Measurements from ENCODE around the gene WASF2.

The WASF2 gene

GRCh38 chr1:27527223-27527889, 37.4 kb upstream of the WASF2 start:
- Histone ChIP-seq H3K4me1 (ENCODE audit: control insufficient read depth in 1 of 2, insufficient read depth in 1 of 2, low read depth in 1 of 2, low read length in 1 of 2) (peaks cover 37 to 38% of the 10 kb centered on the region in 2 experiments), H3K36me3 (no peaks in the 10 kb centered on the region), H3K27ac (no peak overlapping the region), H3K27me3 (peaks cover 38% of the 10 kb centered on the region), H3K9me3 (no peaks in the 10 kb centered on the region), H3K4me3 (ENCODE audit: low read depth in 1 of 2, low read length in 1 of 2) (peak overlapping the region; percentile 45 to 54)
- TF ChIP-seq, protein P1, sequence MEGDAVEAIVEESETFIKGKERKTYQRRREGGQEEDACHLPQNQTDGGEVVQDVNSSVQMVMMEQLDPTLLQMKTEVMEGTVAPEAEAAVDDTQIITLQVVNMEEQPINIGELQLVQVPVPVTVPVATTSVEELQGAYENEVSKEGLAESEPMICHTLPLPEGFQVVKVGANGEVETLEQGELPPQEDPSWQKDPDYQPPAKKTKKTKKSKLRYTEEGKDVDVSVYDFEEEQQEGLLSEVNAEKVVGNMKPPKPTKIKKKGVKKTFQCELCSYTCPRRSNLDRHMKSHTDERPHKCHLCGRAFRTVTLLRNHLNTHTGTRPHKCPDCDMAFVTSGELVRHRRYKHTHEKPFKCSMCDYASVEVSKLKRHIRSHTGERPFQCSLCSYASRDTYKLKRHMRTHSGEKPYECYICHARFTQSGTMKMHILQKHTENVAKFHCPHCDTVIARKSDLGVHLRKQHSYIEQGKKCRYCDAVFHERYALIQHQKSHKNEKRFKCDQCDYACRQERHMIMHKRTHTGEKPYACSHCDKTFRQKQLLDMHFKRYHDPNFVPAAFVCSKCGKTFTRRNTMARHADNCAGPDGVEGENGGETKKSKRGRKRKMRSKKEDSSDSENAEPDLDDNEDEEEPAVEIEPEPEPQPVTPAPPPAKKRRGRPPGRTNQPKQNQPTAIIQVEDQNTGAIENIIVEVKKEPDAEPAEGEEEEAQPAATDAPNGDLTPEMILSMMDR (IDR thresholded peaks at IDR 0.05): no peak

- H3K4me1 ChIP-seq (ENCODE audit: control insufficient read depth in 1 of 2, insufficient read depth in 1 of 2, low read depth in 1 of 2, low read length in 1 of 2): peaks cover 37 to 38% of the 10 kb centered on the region in 2 experiments
- no peaks in the 10 kb centered on the region for H3K9me3 ChIP-seq
- H3K4me3 ChIP-seq (ENCODE audit: low read depth in 1 of 2, low read length in 1 of 2): no peak overlapping the region
- H3K27ac ChIP-seq: no peak overlapping the region
- TF ChIP-seq, protein P1 (IDR thresholded peaks at IDR 0.05): no peak
- H3K36me3 ChIP-seq: no peaks in the 10 kb centered on the region
- H3K27me3 ChIP-seq: peaks cover 45% of the 10 kb centered on the region
Measured at GRCh38 chr1:27526569-27527222, 36.7 kb upstream of the WASF2 start.

DNA sequence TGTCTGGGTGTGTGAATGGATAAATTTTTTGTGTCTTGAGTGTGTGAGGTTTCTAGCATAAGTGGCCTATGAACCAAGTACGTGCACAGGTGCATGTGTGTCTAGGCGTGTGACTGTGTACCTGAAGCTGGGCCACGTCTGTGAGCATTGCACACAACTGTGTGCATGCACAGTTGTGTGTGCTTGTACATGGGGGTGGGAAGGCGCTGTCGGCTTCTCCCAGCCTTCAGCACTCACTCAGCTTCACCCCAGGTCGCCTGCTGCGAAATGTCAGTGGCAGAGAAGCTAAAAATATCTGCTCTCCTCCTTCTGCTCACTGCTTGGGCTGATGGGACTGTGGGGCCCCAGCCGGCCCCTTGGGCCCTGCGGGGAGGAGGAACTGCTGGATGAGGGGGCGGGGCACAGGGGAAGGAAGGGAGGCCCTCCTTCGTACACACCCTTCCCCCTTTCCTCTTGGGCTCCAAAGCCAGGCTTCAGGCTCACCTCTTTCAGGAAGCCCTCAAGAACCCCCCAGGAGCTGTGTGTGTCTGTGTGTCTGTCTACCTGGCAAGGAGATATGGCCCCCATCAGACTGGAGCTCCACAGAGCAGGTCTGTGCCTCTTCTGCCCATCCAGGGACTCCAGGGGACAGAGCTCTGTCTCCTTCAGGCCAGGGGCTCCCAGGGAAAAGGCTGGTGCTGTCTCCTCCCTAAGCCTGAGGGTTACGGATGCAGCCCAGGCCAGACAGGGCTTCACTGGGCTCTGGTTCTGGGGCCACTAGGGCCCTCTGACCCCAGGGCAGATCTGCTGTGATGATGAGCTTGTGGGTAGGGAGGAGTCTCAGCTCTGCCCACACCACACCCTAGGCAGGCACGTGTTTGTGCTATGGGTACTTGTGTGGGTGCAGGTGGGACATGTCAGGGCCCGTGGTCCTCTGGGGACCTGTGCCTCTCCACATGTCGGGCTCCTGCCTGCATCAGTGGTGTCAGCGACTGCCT, 35.6 kb upstream of the WASF2 start:
- H3K36me3 ChIP-seq: no peaks in the 10 kb centered on the region
- H3K27ac ChIP-seq: peak overlapping the region; percentile 48
- peaks cover 53% of the 10 kb centered on the region for H3K27me3 ChIP-seq
- TF ChIP-seq, protein P1 (IDR thresholded peaks at IDR 0.05): no peak
- no peaks in the 10 kb centered on the region for H3K9me3 ChIP-seq
- peak overlapping the region in 1 of 2 experiments; percentile 5 for H3K4me3 ChIP-seq (ENCODE audit: low read depth in 1 of 2, low read length in 1 of 2)
- peaks cover 37 to 38% of the 10 kb centered on the region in 2 experiments for H3K4me1 ChIP-seq (ENCODE audit: control insufficient read depth in 1 of 2, insufficient read depth in 1 of 2, low read depth in 1 of 2, low read length in 1 of 2)

GRCh38 chr1:27523337-27524020, 33.5 kb upstream of the WASF2 start:
- H3K9me3 ChIP-seq: no peaks in the 10 kb centered on the region
- peaks cover 36% of the 10 kb centered on the region in 2 experiments for H3K4me1 ChIP-seq (ENCODE audit: control insufficient read depth in 1 of 2, insufficient read depth in 1 of 2, low read depth in 1 of 2, low read length in 1 of 2)
- H3K36me3 ChIP-seq: no peaks in the 10 kb centered on the region
- H3K27ac ChIP-seq: no peak overlapping the region
- no peak overlapping the region for H3K4me3 ChIP-seq (ENCODE audit: low read depth in 1 of 2, low read length in 1 of 2)
- TF ChIP-seq, protein P1 (IDR thresholded peaks at IDR 0.05): no peak
- H3K27me3 ChIP-seq: peaks cover 37% of the 10 kb centered on the region
